HG03135 (cell line): Measurements from ENCODE around the gene TKT.

ENCODE experiments used
- ATAC-seq: cut with Tn5 transposase; IDR thresholded peaks from one replicate; pipeline ENCODE4 v1.9.1; 2021; ENCODE audit warnings: mild to moderate bottlenecking, moderate library complexity; ENCODE audit not compliant: unreplicated experiment

Gene TKT

GRCh38 chr3:53242155-53242554, 13.7 kb downstream of the TKT start:
- ATAC-seq: no peak

- no peak for ATAC-seq
Observed at GRCh38 chr3:53240989-53241972, 14.5 kb downstream of the TKT start.

- ATAC-seq: no peak
Observed at GRCh38 chr3:53239800-53240199, 16.0 kb downstream of the TKT start.

- ATAC-seq: no peak
Observed at GRCh38 chr3:53238886-53239285, 16.9 kb downstream of the TKT start.

GRCh38 chr3:53238051-53238850, 17.6 kb downstream of the TKT start:
- no peak for ATAC-seq

- ATAC-seq: no peak
Observed at GRCh38 chr3:53236112-53236841, 19.5 kb downstream of the TKT start.

GRCh38 chr3:53235545-53235944, 20.3 kb downstream of the TKT start:
- no peak for ATAC-seq

GRCh38 chr3:53234841-53235232, 21.0 kb downstream of the TKT start:
- ATAC-seq: no peak

- no peak for ATAC-seq
Observed at GRCh38 chr3:53234130-53234840, 21.5 kb downstream of the TKT start.

- no peak for ATAC-seq
Observed at GRCh38 chr3:53232641-53233377, 23.0 kb downstream of the TKT start.

GRCh38 chr3:53231532-53232511, 24.0 kb downstream of the TKT start:
- no peak for ATAC-seq

GRCh38 chr3:53230789-53231188, 25.0 kb downstream of the TKT start:
- no peak for ATAC-seq

- ATAC-seq: no peak
Observed at GRCh38 chr3:53230041-53230621, 25.7 kb downstream of the TKT start.

- no peak for ATAC-seq
Observed at GRCh38 chr3:53229606-53230005, 26.2 kb downstream of the TKT start.

GRCh38 chr3:53229171-53229570, 26.7 kb downstream of the TKT start:
- no peak for ATAC-seq

GRCh38 chr3:53227993-53228885, 27.6 kb downstream of the TKT start:
- no peak for ATAC-seq

GRCh38 chr3:53226841-53227407, 28.9 kb downstream of the TKT start:
- ATAC-seq: no peak
